GM12872 (cell line): ENCODE results near the gene CADPS.

ENCODE experiments used
- TF ChIP-seq, protein P1 (sequence below): IDR thresholded peaks from 3 replicates; pipeline ENCODE4 v1.5.1; 2011; ENCODE audit warnings: low read depth, mild to moderate bottlenecking, low read length, moderate library complexity; ENCODE audit not compliant: insufficient read depth

The CADPS gene

DNA sequence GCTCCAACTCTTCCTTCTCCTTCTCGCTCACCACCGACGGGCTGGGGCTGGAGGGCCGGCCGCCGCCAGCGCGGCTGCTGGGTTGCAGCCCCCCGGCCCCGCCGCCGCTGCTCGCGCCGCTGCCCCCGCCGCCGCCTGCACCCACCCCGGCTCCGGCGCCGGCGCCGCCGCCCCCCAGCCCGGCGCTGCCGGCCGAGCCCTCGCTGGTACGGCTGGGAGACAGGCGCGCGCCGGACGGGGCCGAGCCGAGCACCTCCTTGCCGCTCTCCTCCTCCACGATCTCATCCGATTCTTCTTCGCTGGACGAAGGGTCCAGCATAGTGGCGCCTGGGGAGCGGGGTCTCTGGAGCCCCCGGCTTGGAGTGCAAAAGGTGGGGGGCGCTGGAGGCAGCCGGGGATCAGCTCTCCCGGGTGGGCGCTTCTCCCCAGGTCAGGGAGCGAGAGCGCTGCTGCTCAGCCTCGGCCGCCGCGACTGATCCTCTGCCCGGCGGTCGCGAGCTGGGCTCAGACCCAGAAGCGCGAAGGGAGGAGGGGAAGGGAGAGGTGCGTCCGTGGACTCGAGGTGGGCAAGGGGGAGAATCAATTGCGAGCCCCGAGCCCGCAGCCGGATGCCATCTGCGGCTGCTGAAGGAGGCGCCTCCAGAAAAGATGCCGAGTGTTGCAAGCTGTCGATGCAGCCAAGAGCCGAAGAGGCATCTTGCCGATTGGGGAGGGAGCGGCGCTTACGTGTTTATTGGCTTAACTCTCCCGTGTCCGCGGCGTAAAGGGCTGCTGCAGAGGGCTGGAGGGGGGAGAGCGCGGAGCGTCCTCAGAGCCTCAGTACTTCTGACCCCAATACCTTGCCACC, at the start of gene CADPS:
TSS of gene CADPS (minus strand) at position 706 of the 847 bp plus-strand sequence. CDS start at position 319, 387 bp downstream.
- TF ChIP-seq, protein P1, sequence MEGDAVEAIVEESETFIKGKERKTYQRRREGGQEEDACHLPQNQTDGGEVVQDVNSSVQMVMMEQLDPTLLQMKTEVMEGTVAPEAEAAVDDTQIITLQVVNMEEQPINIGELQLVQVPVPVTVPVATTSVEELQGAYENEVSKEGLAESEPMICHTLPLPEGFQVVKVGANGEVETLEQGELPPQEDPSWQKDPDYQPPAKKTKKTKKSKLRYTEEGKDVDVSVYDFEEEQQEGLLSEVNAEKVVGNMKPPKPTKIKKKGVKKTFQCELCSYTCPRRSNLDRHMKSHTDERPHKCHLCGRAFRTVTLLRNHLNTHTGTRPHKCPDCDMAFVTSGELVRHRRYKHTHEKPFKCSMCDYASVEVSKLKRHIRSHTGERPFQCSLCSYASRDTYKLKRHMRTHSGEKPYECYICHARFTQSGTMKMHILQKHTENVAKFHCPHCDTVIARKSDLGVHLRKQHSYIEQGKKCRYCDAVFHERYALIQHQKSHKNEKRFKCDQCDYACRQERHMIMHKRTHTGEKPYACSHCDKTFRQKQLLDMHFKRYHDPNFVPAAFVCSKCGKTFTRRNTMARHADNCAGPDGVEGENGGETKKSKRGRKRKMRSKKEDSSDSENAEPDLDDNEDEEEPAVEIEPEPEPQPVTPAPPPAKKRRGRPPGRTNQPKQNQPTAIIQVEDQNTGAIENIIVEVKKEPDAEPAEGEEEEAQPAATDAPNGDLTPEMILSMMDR, result no peak

DNA sequence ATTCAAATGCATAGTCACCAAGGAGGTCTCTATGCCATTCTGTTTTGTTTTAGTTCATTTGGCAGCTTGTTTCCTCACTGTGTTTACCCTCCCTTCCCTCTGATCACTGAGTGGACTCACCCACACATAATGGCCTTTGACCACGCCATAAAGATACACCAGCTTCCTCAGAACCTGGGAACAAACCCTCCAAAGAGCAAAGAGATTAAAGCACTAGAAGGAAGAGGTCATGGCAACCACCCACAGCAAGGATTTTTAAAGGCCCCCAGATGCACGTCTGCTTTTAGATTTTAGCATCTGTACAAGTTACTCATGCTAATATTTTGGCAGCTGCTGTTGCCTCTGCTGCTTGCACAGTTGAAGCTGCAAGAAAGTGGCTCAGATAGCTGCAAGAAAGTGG, 47.9 kb upstream of the CADPS start:
- TF ChIP-seq, protein P1, result no peak

DNA sequence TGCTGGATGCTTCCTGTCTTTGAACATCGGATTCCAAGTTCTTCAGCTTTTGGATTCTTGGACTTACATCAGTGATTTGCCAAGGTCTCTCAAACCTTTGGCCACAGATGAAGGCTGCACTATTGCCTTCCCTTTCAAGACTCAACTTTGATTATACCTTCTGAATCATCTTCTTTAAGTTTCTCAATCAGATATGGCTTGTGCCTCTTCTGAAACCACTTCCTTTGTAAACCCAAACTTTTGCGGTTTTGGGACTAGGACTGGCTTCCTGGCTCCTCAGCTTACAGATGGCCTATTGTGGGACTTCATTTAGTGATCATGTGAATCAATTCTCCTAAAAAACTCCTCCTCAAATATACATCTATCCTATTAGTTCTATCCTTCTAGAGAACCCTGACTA, 47.1 kb upstream of the CADPS start:
- TF ChIP-seq, protein P1, result no peak

DNA sequence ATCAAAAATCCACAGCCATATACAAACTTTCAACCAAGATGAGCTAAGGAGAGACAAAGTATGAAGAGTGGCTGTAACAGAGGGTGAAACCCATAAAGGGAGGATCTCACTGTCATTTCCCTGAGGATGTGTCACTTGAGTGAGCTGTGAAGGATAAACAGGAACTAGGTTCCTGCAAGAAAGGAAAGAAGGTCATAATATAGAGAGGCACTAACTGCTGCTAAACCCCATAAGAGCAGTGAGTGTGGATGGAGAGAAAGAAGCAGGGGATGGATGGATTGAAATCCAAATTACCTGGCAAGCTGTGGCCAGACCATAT, 45.2 kb upstream of the CADPS start:
- TF ChIP-seq, protein P1, result no peak

DNA sequence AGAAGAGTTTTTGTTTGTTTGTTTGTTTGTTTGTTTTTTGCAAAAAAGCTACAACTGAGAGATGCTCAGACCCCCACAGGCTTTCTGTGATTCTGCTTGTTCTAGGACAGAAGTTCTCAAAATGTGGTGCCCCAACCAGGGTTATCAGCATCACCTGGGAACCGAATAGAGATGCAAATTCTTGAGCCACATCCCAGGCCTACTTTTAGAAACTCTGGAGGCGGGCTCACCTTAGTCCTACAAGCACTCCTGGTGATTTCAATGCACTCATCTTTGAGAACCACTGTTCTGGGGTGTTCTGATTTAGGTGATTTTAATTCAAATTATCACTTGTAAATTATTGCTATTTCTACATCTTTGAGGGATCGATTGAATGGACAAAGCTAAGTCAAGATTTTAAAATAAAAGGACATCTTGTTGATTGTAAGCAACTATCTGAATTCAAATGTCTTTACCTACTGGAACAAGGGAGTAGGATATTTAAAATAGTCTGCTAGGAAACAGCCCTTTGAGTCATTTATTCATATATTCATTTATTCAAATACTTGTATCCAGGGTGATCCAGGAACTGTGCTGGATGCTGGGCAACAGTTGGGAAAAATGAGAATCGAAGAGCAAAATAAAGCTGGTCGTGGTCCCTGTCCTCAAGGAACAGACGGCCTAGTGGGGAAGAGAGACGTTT, 44.7 kb upstream of the CADPS start:
- TF ChIP-seq, protein P1, result no peak

DNA sequence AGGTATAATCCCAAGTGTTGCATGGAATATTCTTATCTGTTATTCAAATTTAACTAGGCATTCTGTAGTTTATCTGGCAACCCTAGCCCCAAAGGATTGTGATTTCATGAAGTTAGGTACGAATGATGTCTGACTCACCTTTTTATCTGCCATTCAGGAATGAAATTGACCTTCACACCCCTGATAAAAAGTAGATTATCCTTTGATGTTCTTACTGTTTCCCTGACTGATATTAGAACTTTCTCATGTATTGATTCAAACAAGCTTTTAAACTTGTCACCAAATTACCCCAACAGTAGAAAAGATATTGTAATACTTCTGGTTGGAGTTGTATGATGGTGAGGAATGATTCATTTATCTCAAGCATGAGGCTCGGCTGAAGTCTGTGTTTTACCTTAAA, 43.6 kb upstream of the CADPS start:
- TF ChIP-seq, protein P1, result no peak

DNA sequence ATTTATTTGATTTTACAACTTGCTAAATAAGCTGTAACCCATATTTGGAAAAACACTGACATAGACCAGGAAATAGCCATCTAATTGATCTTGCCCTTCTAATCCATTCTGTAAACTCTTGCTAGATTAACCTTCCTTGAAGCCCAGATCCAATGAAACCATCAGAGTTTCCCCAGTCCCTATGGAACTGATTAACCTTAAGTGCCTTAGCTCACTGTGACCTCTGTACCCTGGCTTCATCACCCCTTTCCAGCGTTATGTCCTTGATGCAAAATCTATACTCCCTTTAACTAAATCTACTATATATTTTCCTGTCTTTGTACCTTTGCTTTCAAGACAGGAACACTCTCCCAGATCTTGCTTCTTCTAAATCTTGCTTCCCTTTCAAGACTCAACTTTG, 42.9 kb upstream of the CADPS start:
- TF ChIP-seq, protein P1, result no peak
